Measurements from ENCODE around the gene ZFY.
"Not testable (repeated sequence)": the region's sequence is repeated elsewhere in the genome, so short reads cannot be mapped to it uniquely, and the experiment has no call there.

Gene ZFY

GRCh38 chrY:2972708-2973107, 37.5 kb downstream of the ZFY start:
- DNase-seq (ENCODE audit: insufficient read length, low spot score): no peak

GRCh38 chrY:2973110-2973751, 38.0 kb downstream of the ZFY start:
- DNase-seq (ENCODE audit: insufficient read length, low spot score) (no peak), FAIRE-seq (no peak)

More at GRCh38 chrY:2972708-2973107, 37.5 kb downstream of the ZFY start:
- FAIRE-seq: no peak

DNA sequence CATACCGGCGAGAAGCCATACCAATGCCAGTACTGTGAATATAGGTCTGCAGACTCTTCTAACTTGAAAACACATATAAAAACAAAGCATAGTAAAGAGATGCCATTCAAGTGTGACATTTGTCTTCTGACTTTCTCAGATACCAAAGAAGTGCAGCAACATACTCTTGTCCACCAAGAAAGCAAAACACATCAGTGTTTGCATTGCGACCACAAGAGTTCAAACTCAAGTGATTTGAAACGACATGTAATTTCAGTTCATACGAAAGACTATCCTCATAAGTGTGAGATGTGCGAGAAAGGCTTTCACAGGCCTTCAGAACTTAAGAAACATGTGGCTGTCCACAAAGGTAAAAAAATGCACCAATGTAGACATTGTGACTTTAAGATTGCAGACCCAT, 44.1 kb downstream of the ZFY start:
- no peak for DNase-seq (ENCODE audit: insufficient read length, low spot score)
- FAIRE-seq: no peak

DNA sequence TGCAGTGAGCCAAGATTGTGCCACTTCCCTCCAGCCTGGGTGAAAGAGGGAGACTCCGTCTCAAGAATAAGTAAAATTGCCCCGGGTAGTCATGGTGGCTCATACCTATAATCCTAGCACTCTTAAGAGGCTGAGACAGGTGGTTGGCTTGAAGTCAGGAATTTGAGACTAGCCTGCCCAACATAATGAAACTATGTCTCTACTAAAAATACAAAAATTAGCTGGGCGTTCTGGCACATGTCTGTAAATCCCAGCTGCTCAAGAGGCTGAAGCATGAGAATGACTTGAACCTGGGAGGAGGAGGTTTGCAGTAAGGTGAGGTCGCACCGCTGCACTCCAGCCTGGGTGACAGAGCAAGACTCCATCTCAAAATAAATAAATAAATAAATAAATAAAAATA, 49.3 kb downstream of the ZFY start:
- DNase-seq (ENCODE audit: insufficient read length, low spot score): no peak
- FAIRE-seq: no peak

DNA sequence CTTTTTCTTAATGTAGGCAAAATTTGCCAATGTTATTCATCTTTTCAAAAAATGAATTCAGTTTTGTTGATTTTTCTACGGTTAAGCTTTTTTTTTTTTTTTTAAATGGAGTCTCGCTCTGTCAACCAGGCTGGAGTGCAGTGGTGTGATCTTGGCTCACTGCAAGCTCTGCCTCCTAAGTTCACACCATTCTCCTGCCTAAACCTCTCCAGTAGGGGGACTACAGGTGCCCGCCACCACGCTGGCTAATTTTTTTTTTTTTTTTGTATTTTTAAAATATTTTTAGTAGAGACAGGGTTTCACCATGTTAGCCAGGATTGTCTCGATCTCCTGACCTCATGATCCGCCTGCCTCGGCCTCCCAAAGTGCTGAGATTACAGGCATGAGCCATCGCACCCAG, 52.0 kb downstream of the ZFY start:
- not testable (repeated sequence) for FAIRE-seq; DNase-seq (ENCODE audit: insufficient read length, low spot score)

DNA sequence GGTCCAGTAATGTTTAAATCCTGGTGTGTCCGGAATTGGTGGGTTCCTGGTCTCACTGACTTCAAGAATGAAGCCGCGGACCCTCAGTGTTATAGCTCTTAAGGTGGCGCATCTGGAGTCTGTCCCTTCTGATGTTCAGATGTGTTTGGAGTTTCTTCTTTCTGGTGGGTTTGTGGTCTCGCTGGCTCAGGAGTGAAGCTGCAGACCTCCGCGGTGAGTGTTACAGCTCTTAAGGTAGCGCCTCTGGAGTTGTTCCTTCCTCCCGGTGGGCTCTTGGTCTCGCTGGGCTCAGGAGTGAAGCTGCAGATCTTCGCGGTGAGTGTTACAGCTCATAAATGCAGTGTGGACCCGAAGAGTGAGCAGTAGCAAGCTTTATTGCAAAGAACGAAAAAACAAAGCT, 62.2 kb downstream of the ZFY start:
- FAIRE-seq: not testable (repeated sequence)

DNA sequence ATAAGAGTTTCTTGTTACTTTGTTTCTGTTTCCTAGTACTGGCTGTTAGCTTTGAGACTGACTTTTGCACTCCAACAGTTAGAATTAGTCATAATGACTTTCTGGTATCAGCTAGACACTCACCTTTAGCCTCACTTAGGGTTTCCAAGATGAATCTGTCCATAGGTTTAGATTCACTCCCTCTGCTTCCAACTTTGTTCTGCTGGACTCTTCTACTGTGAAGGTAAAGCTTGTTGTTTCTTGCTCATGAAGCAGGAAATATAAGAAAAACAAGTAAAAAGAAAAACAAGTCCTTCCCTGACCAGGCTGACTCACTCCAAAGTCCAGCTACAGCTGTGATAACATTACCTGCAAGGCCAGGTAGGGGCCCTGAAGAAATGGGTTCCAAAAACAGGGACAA, 67.0 kb downstream of the ZFY start:
- FAIRE-seq (no peak), DNase-seq (ENCODE audit: insufficient read length, low spot score) (no peak)

More for the DNA sequence above, 62.2 kb downstream of the ZFY start:
- not testable (repeated sequence) for DNase-seq (ENCODE audit: insufficient read length, low spot score)

GRCh38 chrY:3002680-3003515, 67.7 kb downstream of the ZFY start:
- FAIRE-seq: no peak
- no peak for DNase-seq (ENCODE audit: insufficient read length, low spot score)

- no peak for FAIRE-seq
- DNase-seq (ENCODE audit: insufficient read length, low spot score): no peak
Observed at GRCh38 chrY:3003516-3003830, 68.3 kb downstream of the ZFY start.

GRCh38 chrY:3003846-3004245, 68.7 kb downstream of the ZFY start:
- FAIRE-seq (no peak), DNase-seq (ENCODE audit: insufficient read length, low spot score) (no peak)

GRCh38 chrY:3006031-3006430, 70.8 kb downstream of the ZFY start:
- not testable (repeated sequence) for DNase-seq (ENCODE audit: insufficient read length, low spot score); FAIRE-seq

- FAIRE-seq: no peak
- DNase-seq (ENCODE audit: insufficient read length, low spot score): no peak
Observed at GRCh38 chrY:3007967-3008366, 72.8 kb downstream of the ZFY start.

- no peak for FAIRE-seq
- no peak for DNase-seq (ENCODE audit: insufficient read length, low spot score)
Observed at GRCh38 chrY:3012226-3012625, 77.0 kb downstream of the ZFY start.

GRCh38 chrY:3016594-3016993, 81.4 kb downstream of the ZFY start:
- FAIRE-seq: no peak
- DNase-seq (ENCODE audit: insufficient read length, low spot score): no peak

DNA sequence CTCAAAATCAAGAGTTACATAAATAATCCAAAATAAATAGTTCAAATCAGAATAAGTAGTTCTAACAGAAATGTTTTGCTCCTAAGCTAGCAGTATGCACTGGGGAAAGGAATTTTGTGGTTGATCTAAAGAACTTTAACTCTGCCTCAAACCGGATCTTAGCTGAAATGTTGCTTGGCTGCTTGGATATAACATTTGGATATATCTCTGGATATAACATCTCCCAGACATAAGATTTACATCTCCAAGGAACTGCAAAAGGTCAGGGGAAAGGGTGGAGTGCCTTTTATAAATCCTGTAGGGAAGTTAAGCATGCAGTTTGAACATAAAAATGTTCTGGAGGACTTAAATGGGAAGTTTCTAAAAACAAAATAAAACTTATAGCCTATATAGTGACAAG, 83.4 kb downstream of the ZFY start:
- FAIRE-seq: no peak
- DNase-seq (ENCODE audit: insufficient read length, low spot score): no peak

DNA sequence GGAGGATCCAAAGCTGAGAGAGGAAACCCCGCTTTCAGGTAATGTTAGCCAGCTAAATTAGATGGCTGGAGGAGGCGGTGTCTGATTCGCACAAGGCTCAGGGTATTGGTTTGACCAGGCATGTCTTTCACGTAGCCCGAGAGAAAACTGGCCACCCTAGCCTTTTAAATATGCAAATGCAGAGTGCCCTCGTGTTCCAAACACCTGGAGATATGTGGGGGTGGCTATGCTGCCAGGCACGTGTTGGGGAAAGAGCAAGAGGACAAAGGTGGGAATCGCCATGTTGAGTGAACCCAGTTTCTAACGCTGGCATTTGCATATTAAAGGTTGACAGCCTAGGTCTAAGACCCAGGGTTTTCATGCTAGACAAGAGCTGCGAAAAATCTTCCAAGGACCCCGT, 84.4 kb downstream of the ZFY start:
- DNase-seq (ENCODE audit: insufficient read length, low spot score): no peak
- no peak for FAIRE-seq

- FAIRE-seq (no peak), DNase-seq (ENCODE audit: insufficient read length, low spot score) (no peak)
Observed at GRCh38 chrY:3021176-3021575, 86.0 kb downstream of the ZFY start.

DNA sequence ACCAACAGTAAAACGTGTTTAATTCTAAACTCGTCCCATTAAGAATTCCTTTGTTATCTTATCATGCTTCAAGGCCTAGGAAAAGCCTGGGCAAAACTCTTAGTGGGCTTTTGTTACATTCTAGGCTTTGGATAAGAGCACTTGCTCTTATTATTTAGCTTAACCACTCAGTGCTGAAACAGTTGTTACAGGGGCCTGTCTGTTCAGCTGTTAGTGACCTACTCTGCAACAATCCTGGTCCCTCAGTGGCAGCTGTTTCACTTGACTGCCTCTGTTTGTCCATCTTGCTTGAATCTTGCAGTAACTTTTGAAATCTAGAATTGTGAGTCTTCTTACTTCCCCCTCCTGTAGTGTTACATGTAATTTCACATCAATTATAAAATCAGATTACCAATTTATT, 88.4 kb downstream of the ZFY start:
- FAIRE-seq (no peak), DNase-seq (ENCODE audit: insufficient read length, low spot score) (no peak)

DNA sequence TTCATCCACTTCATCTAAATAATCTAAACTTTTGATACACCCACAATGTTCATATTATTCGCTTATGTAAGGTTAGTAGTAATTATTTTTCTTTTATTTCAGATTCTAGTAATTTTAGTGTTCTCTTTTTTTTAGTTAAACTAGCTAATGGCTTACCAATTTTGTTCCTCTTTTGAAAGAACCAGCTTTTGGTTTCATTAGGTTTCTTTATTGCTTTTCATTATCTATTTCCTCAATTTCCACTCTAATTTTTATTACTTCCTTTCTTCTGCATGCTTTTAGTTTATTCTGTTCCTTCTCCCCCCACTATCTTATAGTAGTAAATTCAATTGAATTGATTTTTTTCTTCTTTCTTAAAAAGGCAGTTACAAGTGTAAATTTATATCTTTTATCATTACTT, 90.2 kb downstream of the ZFY start:
- DNase-seq (ENCODE audit: insufficient read length, low spot score) (no peak), FAIRE-seq (no peak)

Data from HTR-8/SVneo (cell line).